ENCODE measurements around the gene NCR3LG1.

DNA sequence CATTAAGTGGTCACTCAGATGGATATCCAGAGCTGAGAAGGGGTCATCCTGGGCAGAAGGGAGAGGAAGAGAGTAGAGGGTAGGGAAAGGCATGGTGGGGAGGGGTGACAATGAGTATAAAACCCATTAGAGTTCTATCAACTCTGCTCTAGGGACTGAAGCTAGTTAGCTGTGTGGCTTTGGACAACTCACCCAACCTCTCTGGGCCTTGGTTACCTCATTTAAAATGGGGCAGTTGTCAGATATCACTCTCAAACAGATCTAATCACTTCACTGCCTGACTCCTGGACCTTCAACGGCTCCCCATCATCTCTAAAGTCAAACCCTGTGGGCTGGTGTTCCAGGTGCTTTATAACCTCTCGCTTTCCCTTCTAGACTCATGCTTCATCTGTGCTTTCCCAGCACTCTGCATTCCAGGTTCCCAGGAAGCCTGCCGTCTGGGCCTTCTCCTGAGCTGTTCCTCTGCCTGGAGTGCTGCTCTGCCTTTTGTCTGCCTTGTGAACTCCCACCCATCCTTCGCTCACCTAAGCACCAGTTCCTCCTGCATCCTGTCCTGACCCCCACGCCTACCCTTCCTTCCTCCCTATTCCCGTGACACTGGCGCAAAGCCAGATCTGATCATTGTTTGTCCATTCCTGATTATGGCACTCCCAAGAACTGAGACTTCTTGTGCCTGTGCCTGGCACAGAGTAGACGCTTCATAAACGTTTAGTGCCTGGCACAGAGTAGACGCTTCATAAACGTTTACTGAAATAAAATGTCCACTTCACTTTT is 59.2 kb downstream of the NCR3LG1 start:
- TF ChIP-seq, protein P1, sequence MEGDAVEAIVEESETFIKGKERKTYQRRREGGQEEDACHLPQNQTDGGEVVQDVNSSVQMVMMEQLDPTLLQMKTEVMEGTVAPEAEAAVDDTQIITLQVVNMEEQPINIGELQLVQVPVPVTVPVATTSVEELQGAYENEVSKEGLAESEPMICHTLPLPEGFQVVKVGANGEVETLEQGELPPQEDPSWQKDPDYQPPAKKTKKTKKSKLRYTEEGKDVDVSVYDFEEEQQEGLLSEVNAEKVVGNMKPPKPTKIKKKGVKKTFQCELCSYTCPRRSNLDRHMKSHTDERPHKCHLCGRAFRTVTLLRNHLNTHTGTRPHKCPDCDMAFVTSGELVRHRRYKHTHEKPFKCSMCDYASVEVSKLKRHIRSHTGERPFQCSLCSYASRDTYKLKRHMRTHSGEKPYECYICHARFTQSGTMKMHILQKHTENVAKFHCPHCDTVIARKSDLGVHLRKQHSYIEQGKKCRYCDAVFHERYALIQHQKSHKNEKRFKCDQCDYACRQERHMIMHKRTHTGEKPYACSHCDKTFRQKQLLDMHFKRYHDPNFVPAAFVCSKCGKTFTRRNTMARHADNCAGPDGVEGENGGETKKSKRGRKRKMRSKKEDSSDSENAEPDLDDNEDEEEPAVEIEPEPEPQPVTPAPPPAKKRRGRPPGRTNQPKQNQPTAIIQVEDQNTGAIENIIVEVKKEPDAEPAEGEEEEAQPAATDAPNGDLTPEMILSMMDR (IDR thresholded peaks at IDR 0.05), result no peak
- no peak for TF ChIP-seq EZH2phosphoT487 (IDR thresholded peaks at IDR 0.05)
- no peak for TF ChIP-seq EZH2 (IDR thresholded peaks at IDR 0.05)

Data from neural progenitor cell (in vitro differentiated cells).